ENCODE results near the gene OST4.

DNA sequence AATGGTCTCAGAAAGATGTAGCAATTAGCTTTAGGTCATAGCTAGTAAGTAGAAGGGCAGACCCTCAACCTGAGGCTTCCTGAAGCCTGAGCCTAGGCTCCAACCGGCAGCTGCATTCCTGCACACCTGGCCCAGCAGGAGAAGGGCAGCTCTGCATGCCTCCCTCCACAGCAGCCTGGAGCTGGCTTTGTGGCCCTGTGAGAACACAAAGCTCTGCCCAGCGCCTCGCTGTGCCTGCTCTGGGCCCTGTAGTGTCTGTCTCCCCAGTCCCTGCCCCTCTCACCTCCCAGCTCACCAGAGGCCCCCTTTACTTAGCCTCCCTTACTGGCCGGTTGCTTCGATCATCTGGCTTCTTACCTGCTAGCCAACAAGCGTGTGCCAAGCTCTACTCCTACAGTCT is 32.0 kb downstream of the OST4 start:
- TF ChIP-seq, protein P1, sequence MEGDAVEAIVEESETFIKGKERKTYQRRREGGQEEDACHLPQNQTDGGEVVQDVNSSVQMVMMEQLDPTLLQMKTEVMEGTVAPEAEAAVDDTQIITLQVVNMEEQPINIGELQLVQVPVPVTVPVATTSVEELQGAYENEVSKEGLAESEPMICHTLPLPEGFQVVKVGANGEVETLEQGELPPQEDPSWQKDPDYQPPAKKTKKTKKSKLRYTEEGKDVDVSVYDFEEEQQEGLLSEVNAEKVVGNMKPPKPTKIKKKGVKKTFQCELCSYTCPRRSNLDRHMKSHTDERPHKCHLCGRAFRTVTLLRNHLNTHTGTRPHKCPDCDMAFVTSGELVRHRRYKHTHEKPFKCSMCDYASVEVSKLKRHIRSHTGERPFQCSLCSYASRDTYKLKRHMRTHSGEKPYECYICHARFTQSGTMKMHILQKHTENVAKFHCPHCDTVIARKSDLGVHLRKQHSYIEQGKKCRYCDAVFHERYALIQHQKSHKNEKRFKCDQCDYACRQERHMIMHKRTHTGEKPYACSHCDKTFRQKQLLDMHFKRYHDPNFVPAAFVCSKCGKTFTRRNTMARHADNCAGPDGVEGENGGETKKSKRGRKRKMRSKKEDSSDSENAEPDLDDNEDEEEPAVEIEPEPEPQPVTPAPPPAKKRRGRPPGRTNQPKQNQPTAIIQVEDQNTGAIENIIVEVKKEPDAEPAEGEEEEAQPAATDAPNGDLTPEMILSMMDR (IDR thresholded peaks at IDR 0.05; ENCODE audit: low read length), result no peak
- TF ChIP-seq EZH2 (IDR thresholded peaks at IDR 0.05; ENCODE audit: borderline replicate concordance, low read length), result no peak

Measured in OCI-LY1 (cell line).